ENCODE results near the gene CBX3.

DNA sequence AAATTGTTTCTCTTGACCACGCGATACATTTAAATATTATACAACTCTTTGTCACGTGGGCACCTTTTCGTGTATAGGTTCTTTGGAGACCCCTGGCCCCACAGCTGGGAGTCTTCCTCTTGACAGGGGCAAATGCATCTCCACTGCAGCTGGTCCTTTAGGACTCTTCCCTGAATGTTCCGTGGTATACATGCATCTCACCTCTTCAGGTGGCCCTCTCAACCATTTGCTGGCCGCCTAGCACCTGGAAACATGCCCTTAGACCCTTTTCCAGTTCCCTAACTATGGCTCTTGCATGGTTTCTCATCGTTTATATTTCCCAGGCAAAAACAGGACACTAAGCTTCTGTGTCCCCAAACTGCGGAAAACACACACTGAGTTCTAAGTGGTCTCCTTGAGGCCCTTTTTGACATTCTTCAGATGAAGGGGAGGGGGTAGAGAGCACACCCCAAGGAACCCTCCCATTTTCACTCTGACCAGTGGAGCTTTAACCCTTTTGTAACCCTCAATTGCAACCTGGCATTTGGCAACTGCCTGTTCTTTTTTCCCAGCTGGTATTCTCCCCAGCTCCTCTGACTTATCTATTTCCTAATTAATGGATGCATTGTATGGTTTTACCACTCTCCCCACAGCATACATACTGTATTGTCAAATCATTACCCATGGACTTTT, 21.6 kb upstream of the CBX3 start:
- TF ChIP-seq, protein P1, sequence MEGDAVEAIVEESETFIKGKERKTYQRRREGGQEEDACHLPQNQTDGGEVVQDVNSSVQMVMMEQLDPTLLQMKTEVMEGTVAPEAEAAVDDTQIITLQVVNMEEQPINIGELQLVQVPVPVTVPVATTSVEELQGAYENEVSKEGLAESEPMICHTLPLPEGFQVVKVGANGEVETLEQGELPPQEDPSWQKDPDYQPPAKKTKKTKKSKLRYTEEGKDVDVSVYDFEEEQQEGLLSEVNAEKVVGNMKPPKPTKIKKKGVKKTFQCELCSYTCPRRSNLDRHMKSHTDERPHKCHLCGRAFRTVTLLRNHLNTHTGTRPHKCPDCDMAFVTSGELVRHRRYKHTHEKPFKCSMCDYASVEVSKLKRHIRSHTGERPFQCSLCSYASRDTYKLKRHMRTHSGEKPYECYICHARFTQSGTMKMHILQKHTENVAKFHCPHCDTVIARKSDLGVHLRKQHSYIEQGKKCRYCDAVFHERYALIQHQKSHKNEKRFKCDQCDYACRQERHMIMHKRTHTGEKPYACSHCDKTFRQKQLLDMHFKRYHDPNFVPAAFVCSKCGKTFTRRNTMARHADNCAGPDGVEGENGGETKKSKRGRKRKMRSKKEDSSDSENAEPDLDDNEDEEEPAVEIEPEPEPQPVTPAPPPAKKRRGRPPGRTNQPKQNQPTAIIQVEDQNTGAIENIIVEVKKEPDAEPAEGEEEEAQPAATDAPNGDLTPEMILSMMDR (IDR thresholded peaks at IDR 0.05): no peak
- no peak for TF ChIP-seq POLR2A (IDR thresholded peaks at IDR 0.05)
